Suprapubic skin (tissue), 4 donors: ENCODE measurements around the gene STYX. TPM values are rescaled to one million over a fixed set of nuclear protein-coding genes. Genes with fewer than 3 reads are reported as not detected.

Experiments used
- DNase-seq, 2 donors: peaks; one replicate each; pipeline ENCODE4 v3.0.0-alpha.2; 2019; ENCODE audit warnings: low spot score in 2 of 2
- H3K27ac ChIP-seq: fragments of 200-600 bp; sonication (generic); one replicate; pipeline ENCODE4 v1.5.1; 2019
- H3K27me3 ChIP-seq: fragments of 200-600 bp; sonication (generic); one replicate; pipeline ENCODE4 v1.5.1; 2019
- H3K36me3 ChIP-seq: fragments of 200-600 bp; sonication (generic); one replicate; pipeline ENCODE4 v1.5.1; 2019
- H3K4me1 ChIP-seq: fragments of 200-600 bp; sonication (generic); one replicate; pipeline ENCODE4 v1.5.1; 2019
- H3K4me3 ChIP-seq: fragments of 200-600 bp; sonication (generic); one replicate; pipeline ENCODE4 v1.5.1; 2019; ENCODE audit warnings: mild to moderate bottlenecking
- H3K9me3 ChIP-seq: fragments of 200-600 bp; sonication (generic); one replicate; pipeline ENCODE4 v1.5.1; 2019
- CTCF ChIP-seq, 2 donors: fragments of 200-600 bp in 1 of 2; fragments of 450-650 bp in 1 of 2; sonication (generic) in 1 of 2; IDR thresholded peaks; one replicate each; pipeline ENCODE4 v1.5.1; 2016 to 2019; ENCODE audit warnings: antibody characterized with exemption in 2 of 2, mild to moderate bottlenecking in 1 of 2, moderate library complexity in 1 of 2
- EP300 ChIP-seq: sonication (generic); formaldehyde crosslinking; IDR thresholded peaks from one replicate; pipeline ENCODE4 v1.6.1; 2017; ENCODE audit warnings: antibody characterized with exemption
- POLR2A ChIP-seq, 2 donors: fragments of 450-650 bp; IDR thresholded peaks; one replicate each; pipeline ENCODE4 v1.6.1; 2017; ENCODE audit warnings: antibody characterized with exemption in 2 of 2, mild to moderate bottlenecking in 2 of 2, moderate library complexity in 2 of 2
- POLR2AphosphoS5 ChIP-seq, 3 donors: sonication (generic); formaldehyde crosslinking; IDR thresholded peaks; one replicate each; pipeline ENCODE4 v1.6.1; 2017; ENCODE audit warnings: antibody characterized with exemption in 3 of 3
- WGBS: methylation state at CpG from one replicate; pipeline ENCODE4 v1.1.5; 2018; 5-methylcytosine and 5-hydroxymethylcytosine counted together
- total RNA-seq, 4 donors: library from RNA; depleted of rRNA; stranded (reverse); fragments of >200 nt; gene quantifications; one replicate each; pipeline ENCODE4 v1.1.0, GENCODE V29; 2016

Gene STYX
- total RNA-seq, 4 donors from 2014 or later = 10.9 to 16.6 (median 13.7) TPM

GRCh38 chr14:52821805-52822250 is 91.9 kb downstream of the STYX start:
- WGBS = 69% methylated on average over 7 of the region's 7 CpGs
- peaks cover 4% of the 10 kb centered on the region for H3K4me1 ChIP-seq
- DNase-seq = no peak
- TF ChIP-seq POLR2A (IDR thresholded peaks at IDR 0.05) (no peak), CTCF (IDR thresholded peaks at IDR 0.05) (no peak), EP300 (no peak), POLR2AphosphoS5 (IDR thresholded peaks at IDR 0.05) (no peak)
- no peak overlapping the region for H3K4me3 ChIP-seq
- H3K27ac ChIP-seq = no peak overlapping the region
- H3K36me3 ChIP-seq = no peaks in the 10 kb centered on the region
- no peaks in the 10 kb centered on the region for H3K27me3 ChIP-seq
- no peaks in the 10 kb centered on the region for H3K9me3 ChIP-seq

GRCh38 chr14:52824462-52824861 is 94.5 kb downstream of the STYX start:
- Histone ChIP-seq H3K27me3 (no peaks in the 10 kb centered on the region), H3K36me3 (no peaks in the 10 kb centered on the region), H3K4me3 (no peak overlapping the region), H3K9me3 (no peaks in the 10 kb centered on the region), H3K4me1 (peaks cover 4% of the 10 kb centered on the region), H3K27ac (no peak overlapping the region)
- TF ChIP-seq POLR2A (IDR thresholded peaks at IDR 0.05) = no peak
- TF ChIP-seq CTCF (IDR thresholded peaks at IDR 0.05) = no peak
- TF ChIP-seq POLR2AphosphoS5 (IDR thresholded peaks at IDR 0.05) = no peak
- 36% methylated on average over 4 of the region's 4 CpGs for WGBS
- DNase-seq = no peak

Other genes starting within 250 kb of the STYX start
- 10 to 100 TPM in 1 of 4 donors, 1 to 10 TPM in 3; 7.7 to 14.2 (median 8.0) TPM for gene TXNDC16, start 177.7 kb upstream of the STYX start, total RNA-seq
- gene GPR137C, start 177.3 kb upstream of the STYX start, total RNA-seq = under 1 TPM in 2 of 4 donors, not detected in 2; 0.17 to 0.65 TPM
- 10 to 100 TPM; 21.7 to 36.0 (median 29.7) TPM for gene ERO1A, start 34.6 kb upstream of the STYX start, total RNA-seq
- 10 to 100 TPM; 53.8 to 78.1 (median 67.1) TPM for gene PSMC6, start 23.0 kb upstream of the STYX start, total RNA-seq
- gene GNPNAT1, start 61.4 kb downstream of the STYX start, total RNA-seq = 10 to 100 TPM in 2 of 4 donors, 1 to 10 TPM in 2; 9.0 to 16.3 (median 12.7) TPM
- gene FERMT2, start 220.9 kb downstream of the STYX start, total RNA-seq = 10 to 100 TPM in 3 of 4 donors, 1 to 10 TPM in 1; 9.1 to 17.7 (median 15.1) TPM